ENCODE measurements around the gene CNTN2. TPM values are rescaled to one million over a fixed set of nuclear protein-coding genes. Genes with fewer than 3 reads are reported as not detected.

The CNTN2 gene
- total and polyA plus RNA-seq, 7 donors: 0.01 to 0.06 (median 0.05) TPM; not detected in 4

DNA sequence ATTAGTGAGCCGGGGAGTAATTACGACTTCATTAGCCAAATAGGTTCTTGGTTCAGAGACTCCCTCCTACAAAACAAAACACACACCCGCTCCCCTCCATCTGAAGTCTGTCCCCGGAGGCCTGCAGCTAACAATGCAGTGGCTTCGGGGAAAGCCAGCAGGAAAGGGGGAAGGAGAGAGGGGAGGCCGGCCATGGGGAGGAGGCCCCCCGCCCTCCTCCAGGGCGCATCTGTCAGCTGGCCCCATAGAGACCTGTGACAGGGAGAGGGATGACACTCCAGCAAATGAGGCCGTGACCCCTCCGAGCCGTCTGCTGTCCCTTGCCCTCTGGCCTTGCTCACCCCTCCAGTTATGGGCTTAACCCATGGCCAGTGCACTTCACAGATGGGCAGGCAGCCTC, 12.1 kb upstream of the CNTN2 start:
- whole genome bisulfite sequencing, 3 donors: 36 to 52% (median 41%) methylated on average over 8 to 11 of the region's 11 CpGs
- no peaks in the 10 kb centered on the region for H3K9me3 ChIP-seq
- no peaks in the 10 kb centered on the region for H3K4me1 ChIP-seq
- TF ChIP-seq, protein P1, sequence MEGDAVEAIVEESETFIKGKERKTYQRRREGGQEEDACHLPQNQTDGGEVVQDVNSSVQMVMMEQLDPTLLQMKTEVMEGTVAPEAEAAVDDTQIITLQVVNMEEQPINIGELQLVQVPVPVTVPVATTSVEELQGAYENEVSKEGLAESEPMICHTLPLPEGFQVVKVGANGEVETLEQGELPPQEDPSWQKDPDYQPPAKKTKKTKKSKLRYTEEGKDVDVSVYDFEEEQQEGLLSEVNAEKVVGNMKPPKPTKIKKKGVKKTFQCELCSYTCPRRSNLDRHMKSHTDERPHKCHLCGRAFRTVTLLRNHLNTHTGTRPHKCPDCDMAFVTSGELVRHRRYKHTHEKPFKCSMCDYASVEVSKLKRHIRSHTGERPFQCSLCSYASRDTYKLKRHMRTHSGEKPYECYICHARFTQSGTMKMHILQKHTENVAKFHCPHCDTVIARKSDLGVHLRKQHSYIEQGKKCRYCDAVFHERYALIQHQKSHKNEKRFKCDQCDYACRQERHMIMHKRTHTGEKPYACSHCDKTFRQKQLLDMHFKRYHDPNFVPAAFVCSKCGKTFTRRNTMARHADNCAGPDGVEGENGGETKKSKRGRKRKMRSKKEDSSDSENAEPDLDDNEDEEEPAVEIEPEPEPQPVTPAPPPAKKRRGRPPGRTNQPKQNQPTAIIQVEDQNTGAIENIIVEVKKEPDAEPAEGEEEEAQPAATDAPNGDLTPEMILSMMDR (IDR thresholded peaks at IDR 0.05): no peak
- H3K27me3 ChIP-seq (ENCODE audit: insufficient read depth in 3 of 3, low read length in 2 of 3): peaks cover 0 to 6% (median 3%) of the 10 kb centered on the region in 3 donors
- ATAC-seq (no peak), DNase-seq (no peak)
- no peaks in the 10 kb centered on the region for H3K36me3 ChIP-seq (ENCODE audit: insufficient read depth in 1 of 2, low read depth in 1 of 2)
- intact Hi-C loops (cut with DNase I): no loop called here
- no peak overlapping the region for H3K4me3 ChIP-seq
- H3K27ac ChIP-seq: no peak overlapping the region

DNA sequence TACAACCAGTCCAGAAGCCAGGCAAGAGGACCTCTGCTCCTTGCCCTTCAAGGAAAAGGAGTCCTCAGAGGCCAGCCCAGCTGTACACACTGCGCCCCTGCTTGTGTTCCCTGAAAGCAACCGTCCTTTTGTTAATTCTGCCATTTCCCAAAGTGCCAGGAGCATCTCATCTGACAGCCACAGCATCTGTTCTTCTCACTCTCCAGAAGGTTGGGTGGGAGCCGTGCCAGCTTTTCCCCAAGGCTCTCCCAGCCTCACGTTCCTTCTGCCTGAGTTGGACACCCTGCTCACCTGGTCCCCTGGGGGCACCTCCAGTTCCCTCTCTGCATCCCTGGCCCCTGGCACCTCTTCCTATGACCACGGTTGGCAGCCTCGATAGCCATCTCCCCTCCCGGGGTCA, 10.5 kb upstream of the CNTN2 start:
- TF ChIP-seq, protein P1 (IDR thresholded peaks at IDR 0.05): no peak
- peaks cover 0 to 6% (median 3%) of the 10 kb centered on the region in 3 donors for H3K27me3 ChIP-seq (ENCODE audit: insufficient read depth in 3 of 3, low read length in 2 of 3)
- H3K9me3 ChIP-seq: no peaks in the 10 kb centered on the region
- H3K4me3 ChIP-seq: no peak overlapping the region
- no peaks in the 10 kb centered on the region for H3K4me1 ChIP-seq
- DNase-seq (no peak), ATAC-seq (no peak)
- intact Hi-C loops (cut with DNase I): no loop called here
- no peak overlapping the region for H3K27ac ChIP-seq
- H3K36me3 ChIP-seq (ENCODE audit: insufficient read depth in 1 of 2, low read depth in 1 of 2): no peaks in the 10 kb centered on the region
- 65 to 71% (median 66%) methylated on average over 7 of the region's 7 CpGs for WGBS, 3 donors

DNA sequence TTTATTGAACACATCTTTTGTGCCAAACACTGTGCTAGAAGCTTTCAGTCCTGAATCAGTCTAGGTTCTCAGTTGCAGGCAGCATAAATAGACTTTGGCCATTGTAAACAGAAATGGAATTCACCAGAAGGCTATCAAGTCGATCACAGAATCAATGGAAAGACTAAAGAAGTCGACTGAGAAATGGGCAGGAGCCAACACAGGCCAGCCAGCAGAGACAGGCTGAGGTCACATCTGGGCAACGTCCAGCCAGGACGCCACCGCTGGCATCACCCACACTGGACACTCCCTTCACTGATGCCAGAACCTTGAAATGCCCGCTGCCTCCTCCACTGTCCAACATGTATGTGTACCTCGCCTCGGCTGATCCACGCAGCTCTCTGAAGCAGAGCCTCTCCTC, 5.5 kb upstream of the CNTN2 start:
- Histone ChIP-seq H3K4me1 (no peaks in the 10 kb centered on the region), H3K9me3 (no peaks in the 10 kb centered on the region), H3K4me3 (no peak overlapping the region), H3K36me3 (ENCODE audit: insufficient read depth in 1 of 2, low read depth in 1 of 2) (no peaks in the 10 kb centered on the region), H3K27ac (no peak overlapping the region), H3K27me3 (ENCODE audit: insufficient read depth in 3 of 3, low read length in 2 of 3) (peaks cover 0 to 13% (median 5%) of the 10 kb centered on the region in 3 donors)
- intact Hi-C loops (cut with DNase I): no loop called here
- TF ChIP-seq, protein P1 (IDR thresholded peaks at IDR 0.05): no peak
- WGBS, 3 donors: 44 to 54% (median 44%) methylated on average over 9 of the region's 9 CpGs
- ATAC-seq (no peak), DNase-seq (no peak)

DNA sequence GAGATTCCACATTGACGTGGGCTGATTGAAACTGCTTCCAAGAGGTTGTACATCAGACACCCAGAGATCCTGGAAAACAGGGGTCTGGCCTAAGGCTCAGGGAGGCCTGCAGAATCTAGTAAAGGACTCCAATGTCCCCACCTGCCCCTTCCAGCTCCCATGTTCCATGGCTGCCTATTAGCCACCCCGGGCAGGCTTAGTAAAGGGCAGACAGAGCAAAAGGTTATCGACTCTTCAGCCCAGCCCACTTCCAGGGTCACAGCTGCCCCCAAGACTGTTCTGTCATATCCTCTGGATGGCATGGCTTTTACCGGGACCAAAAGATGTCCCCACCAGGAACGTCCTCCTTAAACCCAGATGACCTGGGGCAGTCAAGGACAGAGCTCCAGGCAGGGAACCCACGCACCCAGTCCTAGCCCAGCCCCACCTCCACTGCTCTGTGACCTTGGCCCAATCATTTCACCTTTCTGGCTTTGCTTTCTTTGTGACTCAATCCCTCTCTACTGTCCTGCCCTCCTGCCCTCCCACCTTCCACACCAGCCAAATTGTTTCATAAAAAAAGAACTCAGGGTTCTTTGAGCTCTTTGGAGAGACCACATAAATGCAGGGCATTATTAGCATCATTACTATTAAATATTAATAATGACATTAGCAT, 4.8 kb upstream of the CNTN2 start:
- H3K4me1 ChIP-seq: no peaks in the 10 kb centered on the region
- 82 to 86% (median 85%) methylated on average over 6 of the region's 6 CpGs for WGBS, 3 donors
- no peaks in the 10 kb centered on the region for H3K36me3 ChIP-seq (ENCODE audit: insufficient read depth in 1 of 2, low read depth in 1 of 2)
- H3K27me3 ChIP-seq (ENCODE audit: insufficient read depth in 3 of 3, low read length in 2 of 3): peaks cover 0 to 21% (median 12%) of the 10 kb centered on the region in 3 donors
- ATAC-seq (no peak), DNase-seq (no peak)
- intact Hi-C loops (cut with DNase I): no loop called here
- H3K27ac ChIP-seq: no peak overlapping the region
- no peak overlapping the region for H3K4me3 ChIP-seq
- H3K9me3 ChIP-seq: no peaks in the 10 kb centered on the region
- TF ChIP-seq, protein P1 (IDR thresholded peaks at IDR 0.05): no peak

Measured in psoas muscle (tissue), 8 donors.